IMR-90 (cell line): ENCODE data around the gene PDCD1. TPM values are rescaled to one million over a fixed set of nuclear protein-coding genes. Genes with fewer than 3 reads are reported as not detected.

Experiments
- ATAC-seq: fragments of 200-7000 bp; cut with Tn5 transposase; 2 replicates; pipeline ENCODE4 v1.9.1; 2020; ENCODE audit warnings: low read depth, mild to moderate bottlenecking, moderate library complexity
- BruUV-seq: library from RNA; stranded (reverse); fragments of 400-500 nt; replicated peaks from 2 replicates; lab custom pipeline; 2021; lab: Mats Ljungman, UMichigan
- CTCF ChIA-PET: fragments of 300-600 bp; formaldehyde crosslinking; extraction: SDS; loops from one replicate; lab custom pipeline; 2021; ENCODE audit warnings: antibody characterized with exemption; lab: Yijun Ruan, JAX
- POLR2A ChIA-PET: fragments of 300-600 bp; sonication (Branson Sonifier 250); formaldehyde crosslinking; loops from one replicate; lab custom pipeline; 2022; ENCODE audit warnings: antibody characterized with exemption; ENCODE audit not compliant: unreplicated experiment; lab: Charles Lee
- DNase-seq: peaks from one replicate; pipeline ENCODE4 v3.0.0; 2013
- H2AFZ ChIP-seq: replicated peaks from 2 replicates; pipeline ENCODE3; 2013; ENCODE audit warnings: low read length, mild to moderate bottlenecking; ENCODE audit not compliant: poor library complexity
- H2AK5ac ChIP-seq: 2 replicates; pipeline ENCODE4 v1.6.1; 2013; ENCODE audit warnings: low read depth, low read length, inconsistent platforms
- H2AK9ac ChIP-seq: replicated peaks from 2 replicates; pipeline ENCODE3; 2013; ENCODE audit warnings: mild to moderate bottlenecking, low read depth, low read length, moderate library complexity; ENCODE audit not compliant: poor library complexity
- H2BK120ac ChIP-seq: 2 replicates; pipeline ENCODE4 v1.6.1; 2013; ENCODE audit warnings: low read depth, low read length, inconsistent platforms
- H2BK15ac ChIP-seq: 3 replicates; pipeline ENCODE4 v1.6.1; 2013; ENCODE audit warnings: low read depth, low read length, inconsistent platforms
- H2BK20ac ChIP-seq: 2 replicates; pipeline ENCODE4 v1.6.1; 2013; ENCODE audit warnings: low read depth, mild to moderate bottlenecking, inconsistent platforms, low read length, moderate library complexity
- H2BK5ac ChIP-seq: 2 replicates; pipeline ENCODE4 v1.6.1; 2013; ENCODE audit warnings: mild to moderate bottlenecking, low read depth, low read length, inconsistent platforms; ENCODE audit not compliant: poor library complexity, severe bottlenecking
- H3K14ac ChIP-seq: replicated peaks from 2 replicates; pipeline ENCODE4 v1.6.1; 2013; ENCODE audit warnings: low read depth, low read length, inconsistent platforms
- H3K18ac ChIP-seq: 2 replicates; pipeline ENCODE4 v1.6.1; 2013; ENCODE audit warnings: low read depth, low read length, control low read depth
- H3K23ac ChIP-seq: 2 replicates; pipeline ENCODE4 v1.6.1; 2013; ENCODE audit warnings: low read depth, low read length, inconsistent platforms
- H3K27ac ChIP-seq: 2 replicates; pipeline ENCODE4 v1.5.1; 2013; ENCODE audit warnings: mild to moderate bottlenecking, control low read depth, low read length; ENCODE audit not compliant: insufficient read depth
- H3K27me3 ChIP-seq: 2 replicates; pipeline ENCODE4 v1.6.1; 2013; ENCODE audit warnings: low read length; ENCODE audit not compliant: control insufficient read depth, insufficient read depth
- H3K36me3 ChIP-seq: 2 replicates; pipeline ENCODE4 v1.6.1; 2013; ENCODE audit warnings: low read length, mixed read lengths; ENCODE audit not compliant: control insufficient read depth, insufficient read depth
- H3K4ac ChIP-seq: 2 replicates; pipeline ENCODE4 v1.6.1; 2013; ENCODE audit warnings: low read depth, low read length, inconsistent platforms
- H3K4me1 ChIP-seq: 2 replicates; pipeline ENCODE4 v1.6.1; 2013; ENCODE audit warnings: low read length, mixed read lengths; ENCODE audit not compliant: control insufficient read depth, insufficient read depth
- H3K4me2 ChIP-seq: 2 replicates; pipeline ENCODE4 v1.6.1; 2013; ENCODE audit warnings: low read depth, mild to moderate bottlenecking, control low read depth, low read length, moderate library complexity
- H3K4me3 ChIP-seq: 2 replicates; pipeline ENCODE4 v1.5.1; 2013; ENCODE audit warnings: low read depth, mild to moderate bottlenecking, control low read depth, low read length, moderate library complexity; ENCODE audit not compliant: insufficient read depth
- H3K56ac ChIP-seq: 2 replicates; pipeline ENCODE4 v1.6.1; 2013; ENCODE audit warnings: low read length, inconsistent platforms; ENCODE audit not compliant: insufficient read depth; ENCODE audit errors: extremely low read depth
- H3K79me1 ChIP-seq, 2 experiments: 2 replicates each; pipeline ENCODE4 v1.6.1; 2013; ENCODE audit warnings: low read length in 2 of 2, inconsistent platforms in 1 of 2, low read depth in 1 of 2
- H3K9ac ChIP-seq: 2 replicates; pipeline ENCODE4 v1.6.1; 2013; ENCODE audit warnings: low read depth, low read length, control low read depth
- H3K9me1 ChIP-seq: 2 replicates; pipeline ENCODE4 v1.6.1; 2013; ENCODE audit warnings: low read length, inconsistent platforms; ENCODE audit not compliant: insufficient read depth
- H3K9me3 ChIP-seq: 2 replicates; pipeline ENCODE4 v1.6.1; 2013; ENCODE audit warnings: low read length; ENCODE audit not compliant: control insufficient read depth, insufficient read depth
- H4K20me1 ChIP-seq: 2 replicates; pipeline ENCODE4 v1.6.1; 2013; ENCODE audit warnings: low read length, inconsistent platforms; ENCODE audit not compliant: insufficient read depth
- H4K5ac ChIP-seq: 2 replicates; pipeline ENCODE4 v1.6.1; 2013; ENCODE audit warnings: mild to moderate bottlenecking, low read depth, low read length, control low read depth
- H4K8ac ChIP-seq, 2 experiments: 2 replicates each; pipeline ENCODE4 v1.6.1; 2013; ENCODE audit warnings: low read depth in 2 of 2, low read length in 2 of 2, control low read depth in 1 of 2, inconsistent platforms in 1 of 2
- H4K91ac ChIP-seq: 2 replicates; pipeline ENCODE4 v1.6.1; 2013; ENCODE audit warnings: low read depth, low read length, inconsistent platforms; ENCODE audit not compliant: insufficient read depth
- BHLHE40 ChIP-seq: fragments of 150-350 bp; IDR thresholded peaks from 2 replicates; pipeline ENCODE4 v1.6.1; 2016; ENCODE audit warnings: mild to moderate bottlenecking, low read depth, low read length
- CEBPB ChIP-seq: IDR thresholded peaks from 2 replicates; pipeline ENCODE4 v1.6.1; 2012; ENCODE audit warnings: low read depth, low read length, improper control_type of control experiment
- FOS ChIP-seq: fragments of 150-350 bp; IDR thresholded peaks from 2 replicates; pipeline ENCODE4 v1.6.1; 2016; ENCODE audit warnings: low read depth, low read length
- MAZ ChIP-seq: IDR thresholded peaks from 2 replicates; pipeline ENCODE4 v1.6.1; 2012; ENCODE audit warnings: low read depth, mild to moderate bottlenecking, low read length, improper control_type of control experiment, moderate library complexity, borderline replicate concordance
- MXI1 ChIP-seq: IDR thresholded peaks from 2 replicates; pipeline ENCODE4 v1.6.1; 2012; ENCODE audit warnings: low read depth, mild to moderate bottlenecking, low read length, moderate library complexity, borderline replicate concordance
- POLR2A ChIP-seq: IDR thresholded peaks from 2 replicates; pipeline ENCODE4 v1.6.1; 2012; ENCODE audit warnings: mild to moderate bottlenecking, low read depth, low read length
- RAD21 ChIP-seq: IDR thresholded peaks from 2 replicates; pipeline ENCODE4 v1.6.1; 2012; ENCODE audit warnings: low read length, improper control_type of control experiment
- RCOR1 ChIP-seq: IDR thresholded peaks from 2 replicates; pipeline ENCODE4 v1.6.1; 2012; ENCODE audit warnings: mild to moderate bottlenecking, low read length, improper control_type of control experiment; ENCODE audit not compliant: insufficient replicate concordance
- SMC3 ChIP-seq: fragments of 150-350 bp; IDR thresholded peaks from 2 replicates; pipeline ENCODE4 v1.6.1; 2016; ENCODE audit warnings: low read depth, mild to moderate bottlenecking, antibody characterized with exemption, low read length, moderate library complexity
- WGBS, 2 experiments: methylation state at CpG; one replicate each; pipeline versions ENCODE4 v1.1.5 to v1.1.7; 2013; ENCODE audit warnings: missing lambda C conversion rate in 2 of 2; ENCODE audit not compliant: insufficient read length in 1 of 2; ENCODE audit errors: extremely low coverage in 2 of 2; 5-methylcytosine and 5-hydroxymethylcytosine counted together
- dilution Hi-C: fragments of 300-500 bp; cut with HindIII; formaldehyde crosslinking; loops from one replicate; pipeline ENCODE4 v1.14.3; 2018; ENCODE audit warnings: low sequenced_read_pairs; ENCODE audit not compliant: unreplicated experiment
- in situ Hi-C: fragments of 300-500 bp; cut with MboI; formaldehyde crosslinking; loops from 3 replicates; pipeline ENCODE4 v1.14.3; 2019; ENCODE audit warnings: low sequenced_read_pairs, inconsistent platforms, mixed read lengths
- intact Hi-C: fragments of 100-400 bp; cut with micrococcal nuclease; formaldehyde crosslinking; loops from 2 replicates; pipeline ENCODE4 v1.10.0; 2022
- polyA plus RNA-seq, 3 experiments: library from polyadenylated mRNA; depleted of rRNA; stranded (reverse); fragments of >200 nt; gene quantifications; 2 replicates each; pipeline ENCODE4 v1.2.3, GENCODE V29; 2012; ENCODE audit warnings: low replicate concordance in 1 of 3
- total RNA-seq: library from RNA; depleted of rRNA; stranded (reverse); fragments of >200 nt; gene quantifications from 2 replicates; pipeline ENCODE4 v1.2.3, GENCODE V29; 2012
- TF ChIP-seq, protein P1 (sequence below): fragments of 150-350 bp; IDR thresholded peaks from 2 replicates; pipeline ENCODE4 v1.6.1; 2017; ENCODE audit warnings: mild to moderate bottlenecking, antibody characterized with exemption, low read length, low read depth
- TF ChIP-seq, protein P2 (sequence below): fragments of 150-350 bp; IDR thresholded peaks from 2 replicates; pipeline ENCODE4 v1.6.1; 2016; ENCODE audit warnings: low read depth, mild to moderate bottlenecking, low read length, moderate library complexity, borderline replicate concordance
- TF ChIP-seq, protein P3 (sequence below): conservative IDR thresholded peaks from 2 replicates; pipeline ENCODE4 v1.5.1; 2012; ENCODE audit warnings: mild to moderate bottlenecking, low read depth, low read length, improper control_type of control experiment

The PDCD1 gene
- total and polyA plus RNA-seq, 2 of the 4 experiments (the other 2 are of a cell fraction), result not detected

DNA sequence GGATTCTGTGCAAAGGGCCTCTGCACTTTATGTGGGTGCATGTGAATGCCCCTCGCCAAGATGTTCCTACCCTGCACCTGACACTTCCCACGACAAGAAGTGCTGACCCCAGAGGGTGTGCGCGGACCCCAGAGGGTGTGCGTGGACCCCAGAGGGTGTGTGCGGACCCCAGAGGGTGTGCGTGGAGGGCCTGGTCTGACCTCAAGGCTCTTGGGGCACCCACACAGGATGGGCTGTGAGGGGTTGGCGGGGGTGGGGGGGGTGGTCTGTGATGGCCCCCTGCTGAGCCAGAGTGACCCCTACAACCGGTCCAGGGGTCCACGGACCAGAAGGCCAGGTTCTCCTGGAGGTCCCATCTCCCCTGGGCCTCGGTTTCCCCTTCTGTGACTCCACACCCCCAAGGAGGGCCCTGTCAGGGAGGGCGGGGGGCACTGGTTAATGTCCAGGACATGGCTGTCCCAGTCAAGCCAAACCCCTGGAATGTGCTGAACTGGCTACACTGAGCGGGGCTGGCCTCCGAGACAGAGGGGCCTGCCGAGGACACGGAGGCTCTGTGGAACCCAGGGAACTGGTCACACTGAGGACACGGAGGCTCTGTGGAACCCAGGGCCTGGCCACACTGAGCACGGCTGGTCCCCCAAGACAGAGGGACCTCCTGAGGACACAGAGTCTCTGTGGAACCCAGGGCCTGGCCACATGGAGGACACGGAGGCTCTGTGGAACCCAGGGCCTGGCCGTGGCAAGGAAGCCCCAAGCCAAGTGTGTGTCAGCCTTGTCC, 46.6 kb downstream of the PDCD1 start:
- Histone ChIP-seq H2BK15ac (no peak overlapping the region), H3K9me1 (no peaks in the 10 kb centered on the region), H4K8ac (no peak overlapping the region), H4K91ac (no peak overlapping the region), H3K4me3 (no peak overlapping the region), H3K27ac (no peak overlapping the region), H3K4me1 (no peaks in the 10 kb centered on the region), H4K5ac (no peak overlapping the region), H3K18ac (no peak overlapping the region), H3K79me1 (no peaks in the 10 kb centered on the region), H2BK5ac (no peak overlapping the region), H2BK20ac (no peak overlapping the region), H3K23ac (no peak overlapping the region), H3K9me3 (no peaks in the 10 kb centered on the region), H3K36me3 (no peaks in the 10 kb centered on the region), H3K56ac (no peak overlapping the region), H3K14ac (no peak overlapping the region), H2AK9ac (no peak overlapping the region), H3K27me3 (peaks cover 16% of the 10 kb centered on the region), H4K20me1 (no peaks in the 10 kb centered on the region; the same call in 1 of the 2 replicates), H3K4me2 (no peak overlapping the region), H2BK120ac (no peak overlapping the region), H3K9ac (no peak overlapping the region), H3K4ac (no peak overlapping the region), H2AK5ac (no peak overlapping the region), H2AFZ (no peak overlapping the region)
- no TSS peak for BruUV-seq
- in situ Hi-C loops (no loop called here), dilution Hi-C loops (no loop called here), intact Hi-C loops (no loop called here)
- ATAC-seq (no peak), DNase-seq (no peak)
- CTCF ChIA-PET, result no interaction called here
- WGBS, 2 experiments, result 61% methylated on average over 8 of the region's 20 CpGs; no CpG with 5 or more reads in 1 of the 2 experiments
- TF ChIP-seq MAZ (no peak), FOS (no peak), RAD21 (no peak), CEBPB (no peak), MXI1 (no peak), BHLHE40 (no peak), POLR2A (no peak), RCOR1 (no peak), SMC3 (no peak)
- TF ChIP-seq, protein P1, sequence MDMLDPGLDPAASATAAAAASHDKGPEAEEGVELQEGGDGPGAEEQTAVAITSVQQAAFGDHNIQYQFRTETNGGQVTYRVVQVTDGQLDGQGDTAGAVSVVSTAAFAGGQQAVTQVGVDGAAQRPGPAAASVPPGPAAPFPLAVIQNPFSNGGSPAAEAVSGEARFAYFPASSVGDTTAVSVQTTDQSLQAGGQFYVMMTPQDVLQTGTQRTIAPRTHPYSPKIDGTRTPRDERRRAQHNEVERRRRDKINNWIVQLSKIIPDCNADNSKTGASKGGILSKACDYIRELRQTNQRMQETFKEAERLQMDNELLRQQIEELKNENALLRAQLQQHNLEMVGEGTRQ, result no peak
- TF ChIP-seq, protein P2, sequence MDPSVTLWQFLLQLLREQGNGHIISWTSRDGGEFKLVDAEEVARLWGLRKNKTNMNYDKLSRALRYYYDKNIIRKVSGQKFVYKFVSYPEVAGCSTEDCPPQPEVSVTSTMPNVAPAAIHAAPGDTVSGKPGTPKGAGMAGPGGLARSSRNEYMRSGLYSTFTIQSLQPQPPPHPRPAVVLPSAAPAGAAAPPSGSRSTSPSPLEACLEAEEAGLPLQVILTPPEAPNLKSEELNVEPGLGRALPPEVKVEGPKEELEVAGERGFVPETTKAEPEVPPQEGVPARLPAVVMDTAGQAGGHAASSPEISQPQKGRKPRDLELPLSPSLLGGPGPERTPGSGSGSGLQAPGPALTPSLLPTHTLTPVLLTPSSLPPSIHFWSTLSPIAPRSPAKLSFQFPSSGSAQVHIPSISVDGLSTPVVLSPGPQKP, result no peak
- TF ChIP-seq, protein P3, sequence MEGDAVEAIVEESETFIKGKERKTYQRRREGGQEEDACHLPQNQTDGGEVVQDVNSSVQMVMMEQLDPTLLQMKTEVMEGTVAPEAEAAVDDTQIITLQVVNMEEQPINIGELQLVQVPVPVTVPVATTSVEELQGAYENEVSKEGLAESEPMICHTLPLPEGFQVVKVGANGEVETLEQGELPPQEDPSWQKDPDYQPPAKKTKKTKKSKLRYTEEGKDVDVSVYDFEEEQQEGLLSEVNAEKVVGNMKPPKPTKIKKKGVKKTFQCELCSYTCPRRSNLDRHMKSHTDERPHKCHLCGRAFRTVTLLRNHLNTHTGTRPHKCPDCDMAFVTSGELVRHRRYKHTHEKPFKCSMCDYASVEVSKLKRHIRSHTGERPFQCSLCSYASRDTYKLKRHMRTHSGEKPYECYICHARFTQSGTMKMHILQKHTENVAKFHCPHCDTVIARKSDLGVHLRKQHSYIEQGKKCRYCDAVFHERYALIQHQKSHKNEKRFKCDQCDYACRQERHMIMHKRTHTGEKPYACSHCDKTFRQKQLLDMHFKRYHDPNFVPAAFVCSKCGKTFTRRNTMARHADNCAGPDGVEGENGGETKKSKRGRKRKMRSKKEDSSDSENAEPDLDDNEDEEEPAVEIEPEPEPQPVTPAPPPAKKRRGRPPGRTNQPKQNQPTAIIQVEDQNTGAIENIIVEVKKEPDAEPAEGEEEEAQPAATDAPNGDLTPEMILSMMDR, result no peak
- POLR2A ChIA-PET, result no interaction called here
